ENCODE results near the gene FOXK1.
A peak's percentile ranks its signal among the peaks of the same experiment; 100 is the strongest.
"Not testable (repeated sequence)": the region's sequence is repeated elsewhere in the genome, so short reads cannot be mapped to it uniquely, and the experiment has no call there.

FOXK1 gene

DNA sequence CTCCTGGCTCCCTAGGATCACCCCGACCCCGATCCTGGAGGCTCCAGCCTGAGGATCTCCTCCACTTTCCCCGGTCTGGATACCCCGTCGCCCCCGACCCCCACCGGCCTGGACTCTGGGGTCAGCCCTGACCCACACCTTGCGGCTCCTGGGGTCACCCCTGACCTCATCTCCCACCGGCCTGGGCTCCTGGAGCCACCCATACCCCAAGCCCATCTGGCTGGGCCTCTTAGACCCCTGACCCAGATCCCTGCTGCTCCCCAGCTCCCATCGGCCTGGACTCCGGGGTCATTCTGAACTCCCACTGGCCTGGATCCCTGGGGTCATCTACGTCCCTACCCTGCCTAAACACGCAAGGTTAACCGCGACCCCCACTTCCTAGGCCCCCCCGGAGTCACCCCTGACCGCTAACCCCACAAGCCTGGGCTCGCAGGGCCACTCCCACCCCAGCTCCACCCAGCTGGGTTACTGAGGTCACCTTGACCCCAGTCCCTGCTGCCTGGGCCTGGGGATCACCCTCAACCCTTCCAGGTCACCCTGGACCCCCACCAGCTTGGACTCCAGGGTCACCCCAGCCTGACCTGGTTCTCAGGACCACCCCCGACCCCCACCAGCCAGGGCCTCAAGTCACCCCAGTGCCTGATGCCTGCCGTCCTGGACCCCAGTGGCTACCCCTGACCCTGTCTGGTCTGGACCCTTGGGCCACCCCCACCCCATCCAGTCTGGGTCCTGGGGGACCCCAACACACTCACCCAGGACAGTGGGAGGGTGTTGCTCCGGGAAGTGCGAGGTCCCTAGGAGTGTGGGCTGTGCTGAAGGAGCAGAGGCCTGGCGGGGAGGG, 1.2 kb downstream of the FOXK1 start:
- TF ChIP-seq, protein P1, sequence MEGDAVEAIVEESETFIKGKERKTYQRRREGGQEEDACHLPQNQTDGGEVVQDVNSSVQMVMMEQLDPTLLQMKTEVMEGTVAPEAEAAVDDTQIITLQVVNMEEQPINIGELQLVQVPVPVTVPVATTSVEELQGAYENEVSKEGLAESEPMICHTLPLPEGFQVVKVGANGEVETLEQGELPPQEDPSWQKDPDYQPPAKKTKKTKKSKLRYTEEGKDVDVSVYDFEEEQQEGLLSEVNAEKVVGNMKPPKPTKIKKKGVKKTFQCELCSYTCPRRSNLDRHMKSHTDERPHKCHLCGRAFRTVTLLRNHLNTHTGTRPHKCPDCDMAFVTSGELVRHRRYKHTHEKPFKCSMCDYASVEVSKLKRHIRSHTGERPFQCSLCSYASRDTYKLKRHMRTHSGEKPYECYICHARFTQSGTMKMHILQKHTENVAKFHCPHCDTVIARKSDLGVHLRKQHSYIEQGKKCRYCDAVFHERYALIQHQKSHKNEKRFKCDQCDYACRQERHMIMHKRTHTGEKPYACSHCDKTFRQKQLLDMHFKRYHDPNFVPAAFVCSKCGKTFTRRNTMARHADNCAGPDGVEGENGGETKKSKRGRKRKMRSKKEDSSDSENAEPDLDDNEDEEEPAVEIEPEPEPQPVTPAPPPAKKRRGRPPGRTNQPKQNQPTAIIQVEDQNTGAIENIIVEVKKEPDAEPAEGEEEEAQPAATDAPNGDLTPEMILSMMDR (IDR thresholded peaks at IDR 0.05; ENCODE audit: low read depth, low read length, missing control alignments), result no peak
- no peak for DNase-seq (ENCODE audit: extremely low read depth, low read depth)
- H3K4me3 ChIP-seq (replicated peaks; ENCODE audit: low read depth, low read length), result peak overlapping the region; percentile 81

DNA sequence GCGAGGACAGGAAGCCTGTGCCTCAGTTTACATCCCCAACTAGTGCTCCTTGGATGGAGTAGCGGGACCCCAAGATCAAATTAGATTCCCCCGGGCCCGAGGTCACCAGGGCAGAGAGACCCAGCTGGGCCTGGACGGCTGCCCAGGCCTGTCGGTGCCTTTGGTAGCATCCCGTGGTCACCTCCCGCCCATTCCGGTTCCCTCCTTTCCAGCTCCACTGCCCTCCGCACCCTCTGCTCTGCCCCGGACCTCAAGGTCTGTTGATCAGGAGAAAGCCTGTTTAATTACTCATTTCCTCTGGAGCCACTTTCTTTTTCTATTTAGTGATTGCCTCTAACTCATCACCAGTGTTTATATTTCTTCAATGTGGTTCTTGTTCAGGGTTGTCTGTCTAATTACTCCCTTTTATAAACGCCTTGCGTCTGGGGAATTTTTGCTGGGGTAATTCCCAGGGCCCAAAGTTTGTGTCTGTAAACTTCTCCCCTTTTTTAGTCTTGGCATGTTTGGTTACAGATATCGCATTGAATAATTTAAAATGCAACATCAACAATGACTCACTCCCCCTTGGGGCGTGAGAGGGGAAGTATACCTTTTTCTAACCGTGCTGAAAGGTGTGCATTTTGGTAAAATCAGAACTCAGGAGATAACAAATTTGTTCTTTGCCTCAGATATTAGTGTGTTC, 1.9 kb downstream of the FOXK1 start:
- DNase-seq (ENCODE audit: extremely low read depth, low read depth), result no peak
- H3K4me3 ChIP-seq (replicated peaks; ENCODE audit: low read depth, low read length), result peak overlapping the region; percentile 81
- TF ChIP-seq, protein P1 (IDR thresholded peaks at IDR 0.05; ENCODE audit: low read depth, low read length, missing control alignments), result no peak

DNA sequence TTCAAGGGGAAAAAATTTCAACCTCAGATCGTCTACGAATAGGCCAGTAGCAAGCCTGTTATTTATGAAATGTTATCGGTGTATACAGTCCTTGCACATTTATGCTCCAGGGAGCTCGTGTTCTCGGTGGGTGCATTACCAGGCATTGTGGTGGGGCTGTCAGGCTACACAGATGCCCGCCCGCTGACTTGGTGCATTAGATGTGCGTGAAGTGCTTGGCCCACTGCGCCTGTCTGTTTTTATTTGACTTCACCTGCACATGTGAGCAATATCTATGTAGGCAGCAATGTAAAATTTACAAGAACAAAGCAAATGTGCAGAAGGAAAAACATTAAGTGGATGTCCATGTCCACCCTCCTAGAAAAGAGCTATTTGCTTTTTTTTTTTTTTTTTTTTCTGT, 2.8 kb downstream of the FOXK1 start:
- no peak for DNase-seq (ENCODE audit: extremely low read depth, low read depth)
- peak overlapping the region; percentile 81 for H3K4me3 ChIP-seq (replicated peaks; ENCODE audit: low read depth, low read length)
- TF ChIP-seq, protein P1 (IDR thresholded peaks at IDR 0.05; ENCODE audit: low read depth, low read length, missing control alignments), result no peak

DNA sequence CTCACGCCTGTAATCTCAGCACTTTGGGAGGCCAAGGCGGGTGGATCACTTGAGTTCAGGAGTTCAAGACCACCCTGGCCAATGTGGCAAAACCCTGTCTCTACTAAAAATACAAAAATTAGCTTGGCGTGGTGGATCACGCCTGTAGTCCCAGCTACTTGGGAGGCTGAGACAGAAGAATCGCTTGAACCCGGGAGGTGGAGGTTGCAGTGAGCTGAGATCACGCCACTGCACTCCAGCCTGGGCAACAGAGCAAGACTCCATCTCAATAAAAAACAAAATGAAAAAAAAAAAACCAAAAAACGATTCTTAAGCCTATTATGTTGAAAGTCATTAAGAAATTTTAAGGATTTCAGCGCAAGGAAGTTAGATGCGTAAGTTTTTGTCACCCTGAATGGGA, 3.6 kb downstream of the FOXK1 start:
- not testable (repeated sequence) for DNase-seq (ENCODE audit: extremely low read depth, low read depth); H3K4me3 ChIP-seq (replicated peaks; ENCODE audit: low read depth, low read length)

DNA sequence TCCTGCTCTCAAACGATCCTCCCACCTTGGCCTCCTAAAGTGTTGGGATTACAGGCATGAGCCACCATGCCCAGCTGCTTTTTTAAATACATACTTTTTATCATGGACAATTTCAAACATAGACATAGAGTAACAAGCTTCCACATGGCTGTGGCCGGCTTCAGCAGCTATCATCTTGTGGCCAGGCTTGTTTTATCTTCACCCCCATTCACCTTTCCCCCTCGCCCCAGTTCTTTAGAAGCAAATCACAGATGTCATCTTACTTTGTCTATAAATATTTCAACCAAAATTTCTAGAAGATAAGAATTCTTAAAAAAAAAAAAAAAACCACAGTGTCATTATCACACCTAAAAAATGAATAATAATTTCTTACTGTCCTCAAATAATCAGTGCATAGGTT, 5.9 kb downstream of the FOXK1 start:
- no peak for DNase-seq (ENCODE audit: extremely low read depth, low read depth)
- no peak overlapping the region for H3K4me3 ChIP-seq (replicated peaks; ENCODE audit: low read depth, low read length)
- TF ChIP-seq, protein P1 (IDR thresholded peaks at IDR 0.05; ENCODE audit: low read depth, low read length, missing control alignments), result no peak

DNA sequence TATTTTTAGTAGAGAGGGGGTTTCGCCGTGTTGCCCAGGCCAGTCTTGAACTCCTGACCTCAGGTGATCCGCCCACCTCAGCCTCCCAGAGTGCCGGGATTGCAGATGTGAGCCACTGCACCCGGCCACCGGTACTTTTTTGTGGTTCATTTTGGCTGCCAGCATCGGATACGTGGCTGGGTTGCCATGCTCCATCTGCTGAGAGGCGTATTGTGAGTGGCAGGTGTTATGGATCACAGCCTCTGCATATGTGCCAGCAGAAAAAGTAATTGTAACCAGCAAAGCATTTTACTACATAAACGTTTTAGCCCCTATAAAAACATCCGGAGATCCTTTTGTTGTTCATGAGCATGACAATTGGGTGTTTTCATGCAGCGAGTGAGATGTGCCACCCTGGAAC, 7.1 kb downstream of the FOXK1 start:
- TF ChIP-seq, protein P1 (IDR thresholded peaks at IDR 0.05; ENCODE audit: low read depth, low read length, missing control alignments), result no peak
- DNase-seq (ENCODE audit: extremely low read depth, low read depth), result no peak
- H3K4me3 ChIP-seq (replicated peaks; ENCODE audit: low read depth, low read length), result no peak overlapping the region

DNA sequence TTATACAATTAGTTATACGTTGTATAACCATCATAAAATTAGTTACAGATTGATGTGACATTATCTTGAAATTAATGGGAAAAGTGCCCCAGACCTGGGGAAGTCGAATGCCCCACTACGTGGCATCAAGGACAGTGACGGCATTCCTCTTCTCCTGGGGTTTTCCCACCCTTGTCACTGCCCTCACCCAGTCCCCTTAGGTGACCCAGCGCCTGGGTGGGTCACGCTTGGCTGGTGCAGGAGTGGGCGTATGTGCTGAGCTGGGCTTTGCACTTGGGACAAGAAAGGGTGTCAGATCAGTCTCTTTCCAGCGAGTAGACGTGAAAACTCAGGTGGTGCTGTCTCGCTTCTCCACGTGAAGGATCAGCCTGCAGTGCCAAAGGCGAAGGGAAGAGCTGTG, 7.6 kb downstream of the FOXK1 start:
- H3K4me3 ChIP-seq (replicated peaks; ENCODE audit: low read depth, low read length), result no peak overlapping the region
- DNase-seq (ENCODE audit: extremely low read depth, low read depth), result no peak
- TF ChIP-seq, protein P1 (IDR thresholded peaks at IDR 0.05; ENCODE audit: low read depth, low read length, missing control alignments), result no peak
